HepG2 (cell line): Measurements from ENCODE around the gene RAC3. TPM values are rescaled to one million over a fixed set of nuclear protein-coding genes. Genes with fewer than 3 reads are reported as not detected.

ENCODE experiments used
- BCLAF1 ChIP-seq: fragments of 450-650 bp; IDR thresholded peaks from 2 replicates; pipeline ENCODE4 v1.6.1; 2017; ENCODE audit warnings: mild to moderate bottlenecking
- FIP1L1 ChIP-seq: fragments of 200-400 bp; formaldehyde crosslinking; IDR thresholded peaks from 2 replicates; pipeline ENCODE4 v1.6.1; 2018; ENCODE audit warnings: low read depth, mild to moderate bottlenecking, low read length, moderate library complexity, borderline replicate concordance; ENCODE audit not compliant: insufficient read depth
- FOXK1 ChIP-seq: sonication (generic); formaldehyde crosslinking; IDR thresholded peaks from 2 replicates; pipeline ENCODE4 v1.4.0; 2020; ENCODE audit warnings: low read depth, missing genetic modification reagents, borderline replicate concordance
- JUN ChIP-seq: sonication (generic); formaldehyde crosslinking; IDR thresholded peaks from 2 replicates; pipeline ENCODE4 v1.4.0; 2020; ENCODE audit warnings: mild to moderate bottlenecking, missing genetic modification reagents
- KDM1A ChIP-seq: IDR thresholded peaks from 2 replicates; pipeline ENCODE4 v1.6.1; 2016; ENCODE audit warnings: missing compliant biosample characterization
- NR2C2 ChIP-seq: sonication (generic); formaldehyde crosslinking; IDR thresholded peaks from 2 replicates; pipeline ENCODE4 v1.4.0; 2020; ENCODE audit warnings: missing genetic modification reagents, mild to moderate bottlenecking, moderate library complexity, borderline replicate concordance
- PRDM10 ChIP-seq: sonication (generic); formaldehyde crosslinking; IDR thresholded peaks from 2 replicates; pipeline ENCODE4 v1.4.0; 2020; ENCODE audit warnings: low read depth, missing genetic modification reagents
- SMYD3 ChIP-seq: sonication (generic); formaldehyde crosslinking; IDR thresholded peaks from 2 replicates; pipeline ENCODE4 v1.8.1; 2023; ENCODE audit warnings: mild to moderate bottlenecking, missing genetic modification reagents
- THAP9 ChIP-seq: sonication (generic); formaldehyde crosslinking; IDR thresholded peaks from 2 replicates; pipeline ENCODE4; 2020; ENCODE audit warnings: missing genetic modification reagents, mild to moderate bottlenecking, borderline replicate concordance
- TRAFD1 ChIP-seq: sonication (generic); formaldehyde crosslinking; IDR thresholded peaks from 2 replicates; pipeline ENCODE4 v1.5.1; 2020; ENCODE audit warnings: missing genetic modification reagents, mild to moderate bottlenecking, borderline replicate concordance
- WIZ ChIP-seq: sonication (generic); formaldehyde crosslinking; IDR thresholded peaks from 2 replicates; pipeline ENCODE4 v1.5.1; 2020; ENCODE audit warnings: mild to moderate bottlenecking, missing genetic modification reagents
- ZNF225 ChIP-seq: sonication (generic); formaldehyde crosslinking; IDR thresholded peaks from 2 replicates; pipeline ENCODE4 v1.4.0; 2020; ENCODE audit warnings: mild to moderate bottlenecking, missing genetic modification reagents
- ZNF543 ChIP-seq: sonication (generic); formaldehyde crosslinking; IDR thresholded peaks from 2 replicates; pipeline ENCODE4 v1.4.0; 2020; ENCODE audit warnings: mild to moderate bottlenecking, missing genetic modification reagents
- ZSCAN5A ChIP-seq: sonication (generic); formaldehyde crosslinking; IDR thresholded peaks from 2 replicates; pipeline ENCODE4 v1.8.0; 2022; ENCODE audit warnings: mild to moderate bottlenecking, missing genetic modification reagents, borderline replicate concordance
- polyA plus RNA-seq, 8 experiments: library from polyadenylated mRNA; depleted of rRNA in 3 of 8; stranded (reverse) in 7 of 8; unstranded in 1 of 8; fragments of >200 nt; fragmentation: Illumina TruSeq in 4 of 8; extraction: Trizol in 4 of 8; gene quantifications; 2 replicates each; pipeline versions ENCODE4 v1.2.1 to v1.2.3, GENCODE V29; 2011 to 2016; ENCODE audit warnings: low read depth in 4 of 8, missing spikeins in 1 of 8, mixed read lengths in 1 of 8; ENCODE audit not compliant: insufficient read depth in 1 of 8
- total RNA-seq, 5 experiments: library from RNA; depleted of rRNA; stranded (reverse); fragments of >200 nt; fragmentation: Illumina TruSeq; extraction: Trizol; gene quantifications; 2 replicates each; pipeline ENCODE4 v1.2.3, GENCODE V29; 2016; ENCODE audit warnings: low read depth in 1 of 5

Gene RAC3
- total and polyA plus RNA-seq, 2 of the 13 experiments (the other 11 are each of a cell fraction or from before 2014, with no cell fraction given) = 10.5 to 21.3 TPM

- no peak for TF ChIP-seq PRDM10 (CRISPR knock-in tag)
- 0 out of 2 replicates have a peak, but pooled peaks have one; percentile 35 for TF ChIP-seq ZSCAN5A (CRISPR knock-in tag)
- TF ChIP-seq ZNF225 = peak; percentile 68; the same call in 1 of the 2 replicates
- TF ChIP-seq TRAFD1 (CRISPR knock-in tag) = no peak
- TF ChIP-seq JUN (CRISPR knock-in tag) = peak; percentile 39; the same call in 1 of the 2 replicates
- no peak for TF ChIP-seq BCLAF1
- TF ChIP-seq FIP1L1 = no peak
- no peak for TF ChIP-seq KDM1A
- no peak for TF ChIP-seq SMYD3 (CRISPR knock-in tag)
- peak; percentile 62; the same call in 1 of the 2 replicates for TF ChIP-seq NR2C2 (CRISPR knock-in tag)
- TF ChIP-seq THAP9 = no peak
- TF ChIP-seq FOXK1 (CRISPR knock-in tag) = no peak; the same call in 1 of the 2 replicates
- 0 out of 2 replicates have a peak, but pooled peaks have one; percentile 3 for TF ChIP-seq ZNF543 (CRISPR knock-in tag)
- TF ChIP-seq WIZ (CRISPR knock-in tag) = no peak
Measured at GRCh38 chr17:81996757-81997441, 34.6 kb upstream of the RAC3 start (continued).
